Measurements from ENCODE around the gene IL6R.
A peak's percentile ranks its signal among the peaks of the same experiment; 100 is the strongest.

The IL6R gene

GRCh38 chr1:154453574-154454352 lies 48.6 kb downstream of the IL6R start:
- DNase-seq: no peak

- DNase-seq: peak; percentile 43
Observed at GRCh38 chr1:154454386-154455120, 49.4 kb downstream of the IL6R start.

DNA sequence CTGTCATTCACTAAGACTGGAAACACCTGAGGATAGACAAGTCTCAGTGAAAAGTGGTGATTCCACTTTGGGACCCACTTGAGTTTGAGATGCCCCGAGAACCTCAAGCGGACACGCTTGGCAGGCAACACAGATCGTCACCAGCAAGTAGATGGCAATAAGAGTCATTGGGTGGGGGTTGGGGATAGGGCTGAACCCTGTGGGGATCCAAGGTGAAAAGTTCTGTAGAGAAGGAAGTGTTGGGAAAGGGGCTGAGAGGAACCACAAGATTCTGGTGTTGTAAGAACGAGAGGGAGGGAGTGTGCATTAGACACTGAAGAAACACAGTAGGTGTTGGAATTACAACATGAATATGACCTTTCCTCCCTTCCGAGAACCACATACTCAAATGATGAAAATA lies 51.5 kb downstream of the IL6R start:
- DNase-seq: no peak

DNA sequence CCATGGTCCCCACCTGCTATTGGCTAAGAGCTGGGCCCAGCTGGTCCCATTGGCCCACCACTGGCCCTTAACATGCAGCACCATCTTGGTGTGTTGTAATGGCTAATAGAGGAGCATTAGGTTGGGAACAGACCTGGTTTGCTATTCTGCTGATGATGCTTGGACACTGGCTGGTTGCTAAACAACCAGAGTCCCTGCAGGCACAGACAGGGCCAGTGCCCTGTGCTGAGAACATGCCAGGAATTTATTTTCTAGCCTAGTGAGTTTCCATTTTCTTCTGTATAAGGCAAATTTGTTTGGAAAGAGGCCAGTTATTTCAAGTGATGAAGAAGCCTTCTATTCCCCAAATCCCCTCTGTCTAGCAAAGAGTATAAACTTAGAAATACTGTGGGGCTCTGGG lies 53.9 kb downstream of the IL6R start:
- no peak for DNase-seq

DNA sequence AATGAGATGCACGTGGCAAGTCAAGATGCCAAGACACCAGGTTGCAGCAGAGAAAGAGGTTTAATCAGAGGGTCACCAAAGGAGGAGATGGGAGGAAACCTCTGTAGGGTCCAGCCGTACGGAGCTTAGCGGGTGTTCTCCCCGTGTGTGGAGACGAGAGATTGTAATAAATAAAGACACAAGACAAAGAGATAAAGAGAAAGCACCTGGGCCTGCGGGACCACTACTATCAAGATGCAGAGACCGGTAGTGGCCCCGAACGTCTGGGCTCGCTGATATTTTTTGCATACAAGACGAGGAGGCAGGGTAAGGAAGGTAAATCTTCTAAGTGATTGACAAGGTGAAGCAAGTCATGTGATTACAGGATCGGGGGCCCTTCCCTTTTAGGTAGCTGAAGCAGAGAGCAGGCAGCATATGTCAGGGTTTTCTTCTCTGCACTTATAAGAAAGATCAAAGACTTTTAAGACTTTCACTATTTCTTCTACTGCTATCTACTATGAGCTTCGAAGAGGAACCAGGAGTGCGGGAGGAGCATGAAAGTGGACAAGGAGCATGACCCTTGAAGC lies 55.6 kb downstream of the IL6R start:
- DNase-seq: no peak

DNA sequence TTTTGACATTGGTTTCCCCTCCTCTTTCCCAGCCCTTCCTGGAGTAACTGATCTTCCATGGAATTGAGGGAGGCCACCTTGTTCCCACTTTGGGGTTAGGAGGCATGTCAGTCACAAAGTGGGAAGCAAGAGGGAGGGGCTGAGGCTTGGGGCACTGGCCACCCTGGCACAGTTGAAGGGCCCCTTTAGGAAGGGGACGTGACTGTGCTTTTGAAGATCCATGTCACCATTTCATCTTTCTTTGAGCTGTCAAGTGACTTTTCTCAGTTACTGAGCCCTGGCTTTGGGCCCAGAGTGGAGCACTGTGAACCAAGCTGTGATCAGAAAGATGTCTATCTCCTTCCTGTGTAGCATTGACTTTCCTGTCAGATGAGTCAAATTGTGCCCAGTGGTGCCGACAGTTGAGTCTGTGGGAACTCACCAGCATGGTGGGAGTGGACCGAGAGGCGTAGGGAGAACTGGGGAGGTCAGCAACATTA lies 58.4 kb downstream of the IL6R start:
- no peak for DNase-seq

DNA sequence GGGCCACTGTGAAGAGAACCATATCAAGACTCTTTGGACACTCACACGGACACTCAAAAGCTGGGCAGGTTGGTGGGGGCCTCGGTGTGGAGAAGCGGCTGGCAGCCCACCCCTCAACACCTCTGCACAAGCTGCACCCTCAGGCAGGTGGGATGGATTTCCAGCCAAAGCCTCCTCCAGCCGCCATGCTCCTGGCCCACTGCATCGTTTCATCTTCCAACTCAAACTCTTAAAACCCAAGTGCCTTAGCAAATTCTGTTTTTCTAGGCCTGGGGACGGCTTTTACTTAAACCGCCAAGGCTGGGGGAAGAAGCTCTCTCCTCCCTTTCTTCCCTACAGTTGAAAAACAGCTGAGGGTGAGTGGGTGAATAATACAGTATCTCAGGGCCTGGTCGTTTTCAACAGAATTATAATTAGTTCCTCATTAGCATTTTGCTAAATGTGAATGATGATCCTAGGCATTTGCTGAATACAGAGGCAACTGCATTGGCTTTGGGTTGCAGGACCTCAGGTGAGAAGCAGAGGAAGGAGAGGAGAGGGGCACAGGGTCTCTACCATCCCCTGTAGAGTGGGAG lies 60.6 kb downstream of the IL6R start:
- no peak for DNase-seq

GRCh38 chr1:154466206-154466605 lies 61.1 kb downstream of the IL6R start:
- DNase-seq: no peak

GRCh38 chr1:154466921-154467417 lies 61.8 kb downstream of the IL6R start:
- no peak for DNase-seq

DNA sequence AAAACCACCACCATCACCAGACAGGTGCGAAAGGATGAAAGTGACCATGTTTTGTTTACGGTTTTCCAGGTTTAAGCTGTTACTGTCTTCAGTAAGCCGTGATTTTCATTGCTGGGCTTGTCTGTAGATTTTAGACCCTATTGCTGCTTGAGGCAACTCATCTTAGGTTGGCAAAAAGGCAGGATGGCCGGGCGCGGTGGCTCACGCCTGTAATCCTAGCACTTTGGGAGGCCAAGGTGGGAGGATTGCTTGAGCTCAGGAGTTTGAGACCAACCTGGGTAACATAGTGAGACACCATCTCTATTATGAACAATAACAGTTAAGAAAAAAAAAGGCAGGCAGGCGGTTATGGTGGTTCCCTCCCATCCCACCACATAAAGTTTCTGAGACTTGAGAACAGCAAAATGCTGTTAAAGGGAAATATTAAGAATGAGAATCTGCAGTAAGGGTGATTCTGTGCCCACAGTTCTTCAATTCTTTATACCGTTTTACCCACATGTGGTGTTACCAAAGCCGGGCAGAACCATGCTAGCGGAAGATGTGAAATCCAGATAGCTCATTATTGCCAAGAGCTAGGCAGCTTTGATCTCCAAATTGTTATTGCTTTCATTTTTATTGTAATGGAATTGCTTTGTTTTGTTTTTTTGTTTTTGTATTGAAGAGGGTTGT lies 62.4 kb downstream of the IL6R start:
- no peak for DNase-seq

GRCh38 chr1:154468535-154469250 lies 63.5 kb downstream of the IL6R start:
- DNase-seq: peak; percentile 43

DNA sequence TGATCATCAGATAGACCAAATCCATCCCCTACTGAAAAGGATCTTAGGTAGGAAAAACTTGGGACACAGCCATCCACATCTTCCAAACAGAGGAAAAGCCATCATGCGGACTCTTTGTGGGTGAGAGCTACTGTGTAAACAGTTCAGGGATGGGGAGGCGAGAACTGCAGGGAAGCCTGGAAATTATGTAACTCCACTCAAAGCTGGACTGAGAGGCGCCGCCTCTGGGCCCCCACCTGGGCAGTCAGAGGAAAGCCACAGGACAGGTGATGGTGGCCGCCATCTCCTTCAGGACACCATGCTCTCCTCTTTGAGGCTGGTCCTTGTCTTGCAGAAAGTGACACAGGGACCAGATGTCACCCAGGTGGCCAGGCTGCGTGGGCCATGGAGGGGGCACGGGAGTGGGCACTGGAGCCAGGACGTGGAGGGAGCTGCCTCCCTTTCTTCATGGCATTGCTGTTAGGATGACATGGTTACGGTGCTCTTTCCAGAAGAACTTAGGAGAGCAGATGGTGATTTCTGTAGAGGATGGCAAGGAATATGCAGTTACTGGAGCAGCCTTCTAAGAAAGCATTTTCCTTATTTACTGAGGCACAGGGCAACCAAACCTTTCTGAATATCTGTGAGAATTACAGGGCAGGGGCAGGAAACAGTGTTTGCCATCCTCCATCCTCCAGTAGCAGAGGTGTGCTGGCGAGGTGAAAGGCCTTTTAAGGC lies 64.9 kb downstream of the IL6R start:
- DNase-seq: no peak

DNA sequence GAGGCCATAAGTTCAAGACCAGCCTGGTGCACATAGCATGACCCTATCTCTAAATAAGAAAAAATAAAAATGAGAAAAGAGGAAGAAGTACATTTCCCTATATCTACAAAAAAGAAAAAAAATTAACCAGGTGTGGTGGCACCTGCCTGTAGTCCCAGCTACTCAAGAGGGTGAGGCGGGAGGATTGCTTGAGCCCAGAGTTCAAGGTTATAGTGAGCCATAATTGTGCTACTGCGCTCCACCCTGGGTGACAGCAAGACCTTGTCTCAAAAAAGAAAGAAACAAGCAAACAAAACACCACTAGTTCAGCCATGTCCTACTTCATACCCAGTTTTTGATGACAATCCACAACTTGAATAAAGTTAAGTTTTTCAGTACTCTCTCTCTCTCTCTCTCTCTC lies 66.2 kb downstream of the IL6R start:
- DNase-seq: no peak

- DNase-seq: no peak
Observed at GRCh38 chr1:154474802-154475201, 69.7 kb downstream of the IL6R start.

DNA sequence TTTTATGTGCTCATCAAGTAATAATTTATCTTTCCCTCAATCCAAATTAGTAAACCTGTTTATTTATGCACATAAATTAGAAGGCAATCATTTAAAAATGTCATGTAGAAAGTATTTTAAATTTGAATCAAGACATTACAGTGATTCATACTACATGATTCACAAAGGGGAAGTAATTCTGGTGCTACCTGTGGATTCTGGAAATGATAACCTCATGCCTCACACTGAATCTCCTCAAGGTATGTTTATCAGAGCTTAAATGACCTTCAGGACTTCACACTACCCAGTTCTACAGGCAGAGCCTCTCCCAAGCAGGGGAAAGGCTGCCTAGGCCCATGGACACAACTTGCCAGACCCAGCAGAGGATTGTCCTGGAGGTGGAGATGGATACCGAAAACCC lies 71.6 kb downstream of the IL6R start:
- no peak for DNase-seq

DNA sequence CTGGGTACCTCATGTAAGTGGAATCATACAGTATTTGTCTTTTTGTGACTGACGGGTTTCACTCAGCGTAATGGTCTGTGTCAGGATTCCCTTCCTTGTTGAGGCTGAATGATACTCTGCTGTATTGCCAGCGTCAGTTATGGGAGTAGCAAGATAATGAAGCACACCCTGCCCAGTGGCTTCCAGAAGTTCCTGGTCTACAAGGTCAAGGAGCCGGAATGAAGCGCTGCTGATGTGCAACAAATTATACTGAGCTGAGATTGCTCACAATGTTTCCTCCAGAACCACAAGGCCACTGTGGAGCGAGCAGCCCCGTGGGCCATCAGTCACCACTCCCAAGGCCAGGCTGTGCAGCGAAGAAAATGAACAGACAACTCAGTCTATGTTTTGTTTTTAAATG lies 72.9 kb downstream of the IL6R start:
- DNase-seq: no peak

DNA sequence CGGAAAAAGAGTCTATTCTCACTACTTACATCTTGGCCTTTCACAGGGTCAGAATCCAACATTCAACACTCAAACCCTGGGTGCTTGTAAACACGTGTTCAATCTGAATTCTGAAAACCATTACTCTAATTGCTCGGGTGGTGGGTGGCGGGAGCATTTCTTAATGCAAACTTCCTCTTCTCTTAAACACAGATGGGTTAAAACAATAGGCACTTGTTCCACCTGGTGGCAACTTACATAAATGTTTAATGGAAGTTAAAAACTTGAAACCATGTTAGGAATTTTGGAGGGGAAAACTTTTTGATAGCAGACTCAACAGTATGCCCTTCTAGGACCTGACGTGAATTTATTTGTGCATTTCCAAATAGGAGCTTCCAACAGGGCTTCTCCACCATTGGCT lies 73.5 kb downstream of the IL6R start:
- no peak for DNase-seq

- DNase-seq: peak; percentile 78
Observed at GRCh38 chr1:154479764-154480421, 74.8 kb downstream of the IL6R start.

- peak; percentile 79 for DNase-seq
Observed at GRCh38 chr1:154481053-154481452, 75.9 kb downstream of the IL6R start.

DNA sequence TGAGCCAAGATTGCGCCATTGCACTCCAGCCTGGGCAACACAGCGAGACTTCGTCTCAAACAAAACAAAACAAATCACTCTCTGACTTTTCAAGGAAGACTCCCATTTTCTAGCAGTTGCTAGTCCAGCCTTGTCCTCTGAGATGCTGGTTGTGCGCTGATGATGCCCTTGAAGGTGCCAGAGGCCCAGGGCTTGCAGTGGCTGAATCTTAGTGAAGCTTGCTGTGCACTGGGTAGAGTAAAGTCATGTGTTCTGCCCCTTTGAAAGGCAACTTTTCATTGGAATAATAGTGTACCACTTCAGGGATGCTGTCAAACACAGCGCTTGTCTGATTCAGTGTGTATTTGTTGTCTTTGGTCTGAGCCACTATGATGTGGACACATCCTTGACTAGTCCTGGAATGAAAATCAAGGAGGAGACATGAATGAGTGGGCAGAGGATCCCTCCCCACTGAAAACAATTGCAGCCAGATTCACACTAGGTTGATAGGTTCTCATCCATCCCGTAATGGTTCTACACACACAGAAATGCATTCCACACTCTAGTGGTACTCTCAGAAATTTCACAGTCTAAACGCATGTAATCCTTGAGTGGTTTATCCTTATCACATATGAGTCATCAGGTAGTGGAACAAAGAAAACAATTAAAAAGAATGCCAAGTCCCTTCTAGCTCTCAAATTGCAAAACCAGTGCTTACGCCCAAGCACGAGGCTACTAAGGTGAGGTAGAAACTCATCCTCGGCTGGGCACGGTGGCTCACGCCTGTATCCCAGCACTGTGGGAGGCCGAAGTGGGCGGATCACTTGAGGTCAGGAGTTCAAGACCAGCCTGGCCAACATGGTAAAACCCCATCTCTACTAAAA lies 79.0 kb downstream of the IL6R start:
- no peak for DNase-seq

All from NCI-H2171 treated with DMSO at 0.1 percent for 48 hours (cell line).